ENCODE data around the gene PNPLA3.

DNA sequence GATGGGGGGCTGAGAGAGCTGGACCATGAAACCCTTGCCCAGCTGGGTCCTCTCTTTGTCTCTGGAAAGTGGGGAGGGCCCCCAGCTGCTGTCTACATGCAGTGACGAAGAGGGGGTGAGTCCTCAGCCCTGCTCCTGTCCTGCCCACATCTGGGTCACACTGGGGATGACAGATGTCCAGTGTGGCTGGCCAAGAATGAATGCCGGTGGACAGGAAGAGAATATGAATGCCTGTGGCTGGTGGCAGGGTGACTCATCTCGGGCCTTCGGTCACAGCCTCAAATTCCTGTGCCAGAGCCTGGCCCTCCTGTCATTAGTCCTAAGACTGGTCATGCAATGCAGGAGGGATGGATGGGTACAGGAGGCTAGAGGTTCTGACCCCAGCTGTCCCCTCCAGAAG lies 2.2 kb upstream of the PNPLA3 start:
- TF ChIP-seq, protein P1, sequence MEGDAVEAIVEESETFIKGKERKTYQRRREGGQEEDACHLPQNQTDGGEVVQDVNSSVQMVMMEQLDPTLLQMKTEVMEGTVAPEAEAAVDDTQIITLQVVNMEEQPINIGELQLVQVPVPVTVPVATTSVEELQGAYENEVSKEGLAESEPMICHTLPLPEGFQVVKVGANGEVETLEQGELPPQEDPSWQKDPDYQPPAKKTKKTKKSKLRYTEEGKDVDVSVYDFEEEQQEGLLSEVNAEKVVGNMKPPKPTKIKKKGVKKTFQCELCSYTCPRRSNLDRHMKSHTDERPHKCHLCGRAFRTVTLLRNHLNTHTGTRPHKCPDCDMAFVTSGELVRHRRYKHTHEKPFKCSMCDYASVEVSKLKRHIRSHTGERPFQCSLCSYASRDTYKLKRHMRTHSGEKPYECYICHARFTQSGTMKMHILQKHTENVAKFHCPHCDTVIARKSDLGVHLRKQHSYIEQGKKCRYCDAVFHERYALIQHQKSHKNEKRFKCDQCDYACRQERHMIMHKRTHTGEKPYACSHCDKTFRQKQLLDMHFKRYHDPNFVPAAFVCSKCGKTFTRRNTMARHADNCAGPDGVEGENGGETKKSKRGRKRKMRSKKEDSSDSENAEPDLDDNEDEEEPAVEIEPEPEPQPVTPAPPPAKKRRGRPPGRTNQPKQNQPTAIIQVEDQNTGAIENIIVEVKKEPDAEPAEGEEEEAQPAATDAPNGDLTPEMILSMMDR (IDR thresholded peaks at IDR 0.05; ENCODE audit: low read depth, low read length, poor library complexity, severe bottlenecking): no peak
- no peak for TF ChIP-seq EZH2phosphoT487 (IDR thresholded peaks at IDR 0.05; ENCODE audit: borderline replicate concordance, low read length)
